GM21447 (cell line): ENCODE data around the gene SPPL3.
"Not testable (repeated sequence)": the region's sequence is repeated elsewhere in the genome, so short reads cannot be mapped to it uniquely, and the experiment has no call there.

Experiments
- ATAC-seq: cut with Tn5 transposase; IDR thresholded peaks from one replicate; pipeline ENCODE4 v1.9.1; 2021; ENCODE audit not compliant: unreplicated experiment

Gene SPPL3, protein sequence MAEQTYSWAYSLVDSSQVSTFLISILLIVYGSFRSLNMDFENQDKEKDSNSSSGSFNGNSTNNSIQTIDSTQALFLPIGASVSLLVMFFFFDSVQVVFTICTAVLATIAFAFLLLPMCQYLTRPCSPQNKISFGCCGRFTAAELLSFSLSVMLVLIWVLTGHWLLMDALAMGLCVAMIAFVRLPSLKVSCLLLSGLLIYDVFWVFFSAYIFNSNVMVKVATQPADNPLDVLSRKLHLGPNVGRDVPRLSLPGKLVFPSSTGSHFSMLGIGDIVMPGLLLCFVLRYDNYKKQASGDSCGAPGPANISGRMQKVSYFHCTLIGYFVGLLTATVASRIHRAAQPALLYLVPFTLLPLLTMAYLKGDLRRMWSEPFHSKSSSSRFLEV

DNA sequence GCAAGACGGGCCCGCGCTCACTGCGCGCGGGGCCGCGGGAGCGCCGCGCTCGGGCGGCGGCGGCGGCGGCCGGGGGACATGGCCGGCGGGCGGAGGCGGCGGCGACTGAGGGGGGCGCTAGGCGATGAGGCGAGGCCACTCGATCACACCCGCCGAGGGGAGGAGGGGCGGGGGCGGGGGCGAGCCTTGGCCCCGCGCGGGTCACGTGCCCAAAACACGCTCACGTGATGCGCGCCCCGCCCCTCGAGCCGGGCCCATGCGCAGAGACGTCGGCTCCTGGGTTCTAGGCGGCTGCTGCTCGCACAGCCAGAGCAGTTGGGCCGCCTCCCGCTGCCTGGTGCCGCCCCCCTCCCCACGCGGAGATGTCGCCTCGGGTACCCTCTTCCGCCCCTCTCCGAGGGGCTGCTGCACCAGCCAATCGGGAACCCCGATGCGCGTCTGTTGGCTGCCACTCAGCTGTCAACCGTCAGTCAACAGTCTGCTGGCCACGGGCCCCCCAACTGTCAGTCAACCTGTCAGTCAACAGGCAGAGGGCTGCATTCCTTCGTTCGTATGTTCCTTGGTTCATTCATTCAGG lies at the start of gene SPPL3:
Gene SPPL3, minus strand, starts transcription at position 162 of the 577 bp plus-strand sequence. CDS start 491 bp downstream, outside the sequence.
- peak; percentile 46 for ATAC-seq

DNA sequence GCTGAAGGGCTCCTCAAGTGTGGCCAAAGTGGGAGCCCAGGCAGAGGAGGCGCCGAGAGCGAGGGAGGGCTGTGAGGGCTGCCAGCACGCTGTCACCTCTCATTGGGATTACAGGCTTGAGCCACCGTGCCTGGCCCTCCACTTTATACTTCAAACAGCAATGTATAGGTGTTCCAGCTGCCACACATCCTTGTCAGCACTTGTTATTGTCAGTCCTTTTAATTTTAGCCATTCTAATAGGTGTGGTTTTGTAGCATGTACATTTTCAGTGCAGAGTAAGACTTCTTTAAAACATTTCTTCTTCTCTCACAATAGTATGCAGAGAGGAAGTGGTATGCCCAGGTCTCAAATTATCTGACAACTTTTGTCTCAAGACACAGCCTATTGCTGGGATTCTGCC lies 46.6 kb upstream of the SPPL3 start:
- ATAC-seq: no peak

- not testable (repeated sequence) for ATAC-seq
Observed at GRCh38 chr12:120950260-120950799, 46.2 kb upstream of the SPPL3 start.

GRCh38 chr12:120945516-120945915 lies 41.4 kb upstream of the SPPL3 start:
- ATAC-seq: not testable (repeated sequence)

GRCh38 chr12:120944645-120945217 lies 40.6 kb upstream of the SPPL3 start:
- ATAC-seq: no peak

- ATAC-seq: no peak
Observed at GRCh38 chr12:120943482-120943881, 39.3 kb upstream of the SPPL3 start.

DNA sequence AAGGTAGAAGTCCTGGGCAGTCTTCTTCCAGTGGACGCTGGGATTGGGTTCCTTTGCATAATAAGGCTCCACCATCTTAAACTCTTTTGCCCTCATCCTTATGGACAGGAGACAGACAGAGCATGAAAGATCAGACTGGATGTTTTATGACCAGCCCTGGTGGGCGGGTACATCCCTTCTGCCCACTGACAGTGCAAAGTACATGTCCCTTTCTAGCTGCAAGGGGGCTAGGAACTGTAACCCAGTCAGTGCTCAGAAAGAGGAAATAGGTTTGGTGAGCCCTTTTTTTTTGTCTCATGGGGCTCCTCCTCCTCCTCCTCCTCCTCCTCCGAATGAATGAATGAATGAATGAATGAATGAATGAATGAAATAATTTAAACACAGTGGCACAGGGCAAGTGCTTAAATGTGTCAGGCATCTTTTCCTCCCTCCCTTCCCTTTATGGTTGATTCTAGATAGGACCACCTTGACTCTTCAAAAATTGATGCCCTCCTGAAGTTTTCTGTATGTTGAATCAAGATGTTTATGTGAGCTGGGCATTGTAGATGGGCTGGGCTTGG lies 37.8 kb upstream of the SPPL3 start:
- ATAC-seq: no peak

DNA sequence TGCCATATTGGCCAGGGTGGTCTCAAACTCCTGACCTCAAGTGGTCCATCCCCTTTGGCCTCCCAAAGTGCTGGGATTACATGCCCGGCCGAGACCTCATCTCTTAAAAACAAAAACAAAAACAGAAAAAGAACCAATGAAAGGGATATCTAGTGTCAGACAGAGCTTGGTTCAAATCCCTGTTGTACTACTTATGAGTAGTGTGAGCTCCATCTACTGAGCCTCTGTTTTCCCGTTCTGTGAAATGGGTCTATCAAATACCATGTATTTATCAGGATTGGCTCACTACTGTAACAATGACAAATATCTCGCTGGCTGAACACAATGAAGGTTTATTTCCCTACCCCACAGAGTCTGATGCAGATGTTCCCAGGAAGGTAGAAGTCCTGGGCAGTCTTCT lies 37.3 kb upstream of the SPPL3 start:
- no peak for ATAC-seq

GRCh38 chr12:120940799-120941198 lies 36.6 kb upstream of the SPPL3 start:
- no peak for ATAC-seq

GRCh38 chr12:120940006-120940405 lies 35.8 kb upstream of the SPPL3 start:
- ATAC-seq: no peak

- no peak for ATAC-seq
Observed at GRCh38 chr12:120939523-120939922, 35.4 kb upstream of the SPPL3 start.

DNA sequence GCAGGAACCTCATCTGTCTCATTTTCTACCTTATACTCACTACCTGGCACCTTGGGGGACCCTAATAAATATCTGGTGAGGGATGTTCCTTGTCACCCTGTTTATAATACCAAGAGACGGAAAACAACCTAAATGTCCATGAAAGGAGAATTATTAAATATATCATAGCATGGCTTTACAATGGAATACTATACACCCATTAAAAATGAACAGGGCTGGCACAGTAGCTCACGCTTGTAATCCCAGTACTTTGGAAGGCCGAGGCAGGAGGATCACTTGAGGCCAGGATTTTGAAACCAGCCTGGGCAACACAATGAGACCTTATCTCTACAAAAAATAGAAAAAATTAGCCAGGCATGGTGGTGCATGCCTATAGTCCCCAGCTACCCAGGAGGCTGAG lies 34.3 kb upstream of the SPPL3 start:
- ATAC-seq: no peak

GRCh38 chr12:120936197-120936596 lies 32.0 kb upstream of the SPPL3 start:
- ATAC-seq: no peak

DNA sequence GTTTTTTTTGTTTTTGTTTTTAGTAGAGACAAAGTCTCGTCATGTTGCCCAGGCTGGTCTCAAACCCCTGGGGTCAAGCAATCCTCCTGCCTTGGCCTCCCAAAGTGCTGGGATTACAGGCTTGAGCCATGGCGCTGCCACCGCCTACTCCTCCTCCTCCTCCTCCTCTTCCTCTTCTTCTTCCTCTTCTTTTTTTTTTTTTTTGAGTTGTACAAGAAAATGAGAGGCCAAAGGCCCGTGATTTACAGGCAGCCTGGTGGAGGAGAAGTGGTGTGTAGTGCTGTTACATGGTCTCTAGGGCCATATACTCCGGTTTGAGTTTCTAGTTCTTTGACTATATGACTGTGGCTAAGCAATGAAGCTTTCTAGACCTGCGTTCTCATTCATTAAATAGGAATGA lies 29.6 kb upstream of the SPPL3 start:
- ATAC-seq: no peak

DNA sequence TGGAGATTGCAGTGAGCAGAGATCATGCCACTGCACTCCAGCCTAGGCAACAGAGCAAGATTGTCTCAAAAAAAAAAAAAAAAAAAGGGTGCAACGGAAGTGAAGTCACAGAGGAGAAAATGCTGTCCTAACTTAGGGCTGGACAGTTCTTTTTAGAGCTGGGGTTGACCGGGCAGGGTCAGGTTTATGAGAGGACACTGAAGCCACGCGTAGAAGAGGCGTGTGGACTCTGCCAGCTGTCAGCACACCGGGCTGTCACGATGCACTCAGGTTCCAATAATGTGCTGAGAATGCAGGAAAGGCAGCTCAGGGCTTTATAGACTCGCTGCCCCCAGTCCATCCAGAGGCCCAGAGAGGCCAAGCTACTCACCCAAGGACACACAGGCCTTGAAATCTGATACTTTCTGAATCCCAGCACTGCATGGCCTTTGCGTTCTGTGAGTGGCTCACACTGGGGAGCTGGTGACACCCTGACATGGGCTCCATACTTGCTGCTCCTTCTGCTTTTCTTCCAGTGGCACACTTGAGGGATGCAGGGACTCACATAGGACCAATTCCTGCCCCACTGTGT lies 28.9 kb upstream of the SPPL3 start:
- no peak for ATAC-seq

DNA sequence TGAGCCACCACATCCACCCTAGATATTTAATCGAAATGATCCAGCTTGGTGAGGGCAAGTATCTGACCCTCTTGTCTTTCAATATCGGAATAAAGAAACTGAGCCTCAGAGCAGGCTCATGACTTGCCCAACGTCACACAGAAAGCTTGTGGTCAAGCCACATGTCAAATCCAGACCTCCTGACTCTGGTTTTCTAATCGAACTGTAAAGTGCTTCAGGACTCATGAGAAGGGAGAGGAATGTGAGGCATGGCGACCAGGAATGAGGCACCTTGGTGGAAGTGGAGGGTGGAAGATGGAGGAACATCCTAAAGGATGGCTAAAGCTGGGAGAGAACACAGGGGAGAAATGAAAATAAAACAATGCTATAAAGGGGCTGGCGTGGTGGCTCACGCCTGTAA lies 27.9 kb upstream of the SPPL3 start:
- ATAC-seq: no peak

DNA sequence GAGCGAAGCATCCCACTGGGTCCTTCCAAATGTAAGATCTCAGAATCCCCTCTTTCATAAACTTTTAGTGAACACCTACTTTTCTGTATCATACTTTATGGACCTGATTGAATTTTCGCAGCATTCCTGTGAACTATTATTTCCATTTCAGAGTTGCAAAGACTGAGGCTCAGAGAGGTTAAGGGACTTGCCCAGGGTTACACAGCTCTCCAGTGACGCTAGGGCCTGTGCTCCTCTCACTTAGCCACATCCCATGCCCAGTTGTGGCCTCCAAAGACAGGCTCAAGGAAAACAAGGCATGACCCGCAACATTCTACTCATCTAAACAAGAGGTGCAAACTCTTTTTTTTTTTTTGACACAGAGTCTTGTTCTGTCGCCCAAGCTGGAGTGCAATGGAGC lies 25.9 kb upstream of the SPPL3 start:
- ATAC-seq: no peak

DNA sequence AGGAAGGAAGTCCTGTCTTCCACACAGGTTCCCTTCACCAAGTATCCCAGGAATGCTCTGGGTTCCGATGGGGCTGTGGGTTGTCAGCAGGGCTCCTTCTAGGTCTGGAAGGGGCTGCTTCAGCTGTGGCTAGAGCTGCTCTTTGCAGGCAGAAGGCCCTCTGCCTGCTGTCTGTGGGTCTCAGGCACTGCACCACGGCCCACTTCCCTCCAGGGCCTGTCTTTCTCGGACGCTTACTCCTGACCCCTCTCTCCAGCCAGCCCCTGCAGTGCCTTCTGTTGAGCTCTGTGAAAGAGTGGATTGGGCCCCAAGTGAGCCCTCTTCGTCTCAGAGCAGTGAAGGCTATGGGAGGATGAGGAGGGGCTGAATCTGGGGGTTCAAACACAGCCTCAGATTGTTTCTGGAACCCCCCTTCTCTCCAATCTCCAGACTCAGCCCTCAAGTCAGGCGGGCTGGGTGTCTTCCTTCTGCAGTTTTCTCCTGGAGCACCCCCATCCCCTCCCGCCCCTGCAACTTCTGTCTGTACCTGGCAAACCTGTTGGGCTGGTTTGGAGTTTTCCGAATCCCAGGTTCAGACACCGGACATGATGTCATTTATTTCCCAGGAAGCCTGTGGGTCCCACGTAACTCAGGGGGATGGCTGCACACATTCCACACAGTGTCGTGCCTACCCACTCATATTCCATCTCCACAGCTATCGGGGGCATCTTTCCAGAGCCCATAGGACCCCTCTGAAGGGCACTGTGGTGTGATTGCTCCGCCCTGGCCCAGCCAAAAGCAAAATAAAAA lies 24.9 kb upstream of the SPPL3 start:
- ATAC-seq: no peak

DNA sequence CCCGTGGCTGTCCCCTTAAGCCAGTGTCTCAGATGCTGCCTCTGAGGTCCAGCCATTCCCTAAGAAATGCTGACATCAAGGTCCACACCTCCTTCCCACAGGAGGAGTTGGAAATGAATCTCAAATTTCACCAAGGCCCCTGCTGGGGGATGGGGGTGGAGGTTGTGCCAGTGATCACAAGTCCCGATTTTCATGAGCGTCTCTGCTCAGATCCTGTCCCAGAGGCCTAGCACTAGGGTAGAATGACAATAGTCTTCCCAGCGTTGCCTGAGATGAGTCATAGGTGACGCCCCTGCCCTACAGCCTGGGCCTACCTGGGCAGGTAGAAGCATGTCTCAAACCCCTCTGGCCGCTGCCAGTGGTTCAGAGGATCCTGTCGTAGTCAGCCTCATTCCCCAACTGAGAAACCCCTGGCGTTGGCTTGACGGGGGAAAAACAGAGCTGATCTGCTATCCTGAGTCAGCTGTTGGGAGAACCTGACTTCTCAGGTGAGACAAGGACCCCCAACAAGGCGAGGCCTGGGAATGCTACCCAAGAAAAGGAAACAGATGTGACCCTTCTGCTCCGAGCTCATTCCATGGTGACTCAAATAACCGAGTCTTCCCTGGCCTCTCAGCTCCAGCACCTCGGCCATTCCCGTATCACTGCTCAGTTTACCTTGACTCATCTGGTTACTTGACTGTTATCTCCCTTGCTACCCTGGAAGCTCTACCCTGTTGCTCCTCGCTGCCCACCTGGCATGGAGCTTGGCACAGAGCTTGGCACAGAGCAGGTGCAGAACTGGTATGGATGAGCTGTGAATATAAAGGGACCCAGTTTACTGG lies 21.8 kb upstream of the SPPL3 start:
- ATAC-seq: no peak

DNA sequence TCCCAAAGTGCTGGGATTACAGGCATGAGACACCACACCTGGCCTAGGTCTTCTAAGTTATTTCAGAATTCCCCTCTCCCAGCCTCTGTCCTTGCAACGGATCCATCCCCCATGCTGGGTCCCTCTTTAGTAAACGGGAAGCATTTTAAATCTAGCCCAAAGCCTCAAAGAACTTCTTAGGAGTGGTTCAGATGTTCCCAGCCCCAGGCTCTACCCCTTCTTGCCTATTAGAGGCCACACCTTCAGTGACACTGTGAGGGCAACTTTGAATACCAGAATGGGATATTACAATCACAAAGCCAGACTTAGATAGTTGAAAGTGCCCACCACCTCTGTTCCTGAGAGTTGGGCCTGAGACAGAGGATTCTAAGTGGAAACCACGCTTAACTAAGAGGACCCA lies 18.1 kb upstream of the SPPL3 start:
- ATAC-seq: no peak
